Measurements from ENCODE around the gene ZBTB40.

The ZBTB40 gene

GRCh38 chr1:22451702-22452480 is at the start of gene ZBTB40:
Gene ZBTB40, plus strand, starts transcription at chr1:22451851. Its CDS starts 38,098 bp downstream, at chr1:22489949.
- peak; percentile 80 to 87 for DNase-seq (ENCODE audit: low read depth in 2 of 2, low spot score in 1 of 2)

DNA sequence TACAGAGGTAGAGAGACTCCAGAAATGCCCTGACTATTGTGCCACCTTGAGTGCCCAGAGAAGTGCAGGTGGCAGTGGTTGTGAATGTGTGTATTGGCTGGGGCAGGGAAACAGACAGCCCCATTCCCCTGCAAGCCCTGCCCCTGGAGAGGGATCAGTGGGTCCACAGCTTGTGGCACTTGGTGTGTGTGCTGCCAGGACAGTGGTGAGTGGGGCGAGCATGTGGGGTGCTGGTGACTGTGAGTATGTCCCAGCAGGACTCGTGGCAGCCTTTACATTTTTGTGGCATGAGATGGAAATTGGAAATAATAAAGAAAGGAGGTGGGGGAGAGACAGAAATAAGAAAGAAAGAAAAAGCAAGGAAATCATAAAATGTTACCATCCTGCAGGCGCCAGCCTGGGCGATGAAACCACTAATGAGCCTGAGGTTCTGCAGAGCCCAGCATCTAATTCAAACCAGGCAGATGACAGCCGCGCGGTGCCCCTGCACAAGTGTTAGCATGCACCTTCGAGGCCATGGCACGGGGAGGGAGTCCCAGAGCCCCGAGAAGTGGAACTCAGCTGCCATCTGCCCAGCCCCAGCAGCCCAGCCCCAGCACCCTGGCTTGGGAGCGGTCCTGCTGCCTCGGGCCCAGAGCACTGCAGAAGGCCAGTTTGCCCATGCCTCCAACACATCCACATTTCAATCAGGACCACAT is 49.1 kb upstream of the ZBTB40 start:
- DNase-seq (ENCODE audit: low read depth in 2 of 2, low spot score in 1 of 2), result no peak

DNA sequence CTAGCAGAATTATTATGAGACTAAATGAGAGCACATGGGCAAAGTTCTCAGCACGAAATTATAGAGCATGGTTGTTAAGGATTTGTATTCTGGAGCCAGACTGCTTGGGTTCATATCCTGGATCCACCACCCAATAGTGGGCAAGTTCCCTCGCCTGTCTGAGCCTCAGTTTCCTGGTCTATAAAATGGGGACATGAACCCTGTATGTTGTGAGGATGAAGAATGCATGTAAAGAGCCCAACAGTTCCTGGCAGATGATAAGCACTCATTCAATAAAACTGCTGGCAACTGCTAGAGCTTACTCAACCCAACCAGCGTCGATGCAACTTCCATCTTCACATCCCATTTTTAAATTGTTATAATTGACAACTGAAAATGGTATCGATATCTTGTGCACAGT is 47.2 kb upstream of the ZBTB40 start:
- no peak for DNase-seq (ENCODE audit: low read depth in 2 of 2, low spot score in 1 of 2)

DNA sequence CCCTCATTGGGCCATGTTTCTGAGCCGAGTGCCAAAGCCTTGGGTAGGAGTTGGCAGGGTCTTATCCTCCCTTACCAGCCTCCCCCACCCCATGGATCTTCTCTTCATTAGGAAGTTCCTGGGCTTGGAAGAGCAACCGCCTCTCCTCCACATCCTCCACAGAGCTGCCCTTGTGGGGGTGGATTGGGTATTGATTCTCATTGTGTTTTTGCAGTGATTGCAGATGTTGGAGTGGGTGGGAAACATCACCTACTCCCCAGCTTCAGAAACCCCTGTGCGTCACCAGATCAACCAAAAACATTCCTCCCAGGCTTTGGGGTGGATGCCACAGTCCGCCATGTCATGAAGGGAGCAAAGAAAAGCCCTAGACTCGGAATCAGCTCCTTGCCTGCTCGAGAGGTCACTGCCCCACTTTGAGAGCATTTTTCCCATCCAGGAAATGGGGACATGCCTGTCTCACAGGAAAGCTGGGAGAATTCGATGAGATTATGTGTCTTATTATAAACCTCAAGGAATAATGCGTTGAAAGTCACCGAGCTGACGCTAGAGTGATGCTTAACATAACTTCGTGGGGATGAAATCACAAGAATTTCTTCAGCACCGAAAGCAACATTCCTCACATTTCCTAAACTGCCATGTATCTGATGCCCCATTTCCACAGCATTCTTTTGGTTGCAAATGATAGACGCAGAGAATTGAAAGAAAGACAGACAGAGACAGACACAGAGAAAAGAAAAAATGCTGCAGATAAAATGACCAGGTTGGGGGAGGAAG is 44.7 kb upstream of the ZBTB40 start:
- no peak for DNase-seq (ENCODE audit: low read depth in 2 of 2, low spot score in 1 of 2)

DNA sequence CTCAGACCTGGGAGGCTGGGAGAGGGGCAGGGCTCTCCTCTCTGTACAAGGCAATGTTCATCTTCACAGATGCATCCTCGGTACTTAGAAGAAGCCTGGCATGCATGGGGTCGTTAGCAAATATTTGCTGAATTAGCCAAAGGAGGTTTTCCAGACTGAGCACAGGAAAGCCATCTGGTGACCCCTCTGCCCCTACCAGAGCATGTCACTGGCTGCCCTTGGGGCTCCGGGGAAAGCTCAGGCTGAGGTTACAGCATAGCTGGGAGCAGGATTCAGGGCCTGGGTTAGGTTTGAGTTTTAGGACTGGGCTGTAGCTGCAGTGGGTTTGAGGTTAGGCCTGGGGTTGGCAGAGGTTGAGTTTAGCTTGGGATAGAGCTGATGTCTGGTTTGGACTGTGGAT is 43.4 kb upstream of the ZBTB40 start:
- DNase-seq (ENCODE audit: low read depth in 2 of 2, low spot score in 1 of 2), result no peak

DNA sequence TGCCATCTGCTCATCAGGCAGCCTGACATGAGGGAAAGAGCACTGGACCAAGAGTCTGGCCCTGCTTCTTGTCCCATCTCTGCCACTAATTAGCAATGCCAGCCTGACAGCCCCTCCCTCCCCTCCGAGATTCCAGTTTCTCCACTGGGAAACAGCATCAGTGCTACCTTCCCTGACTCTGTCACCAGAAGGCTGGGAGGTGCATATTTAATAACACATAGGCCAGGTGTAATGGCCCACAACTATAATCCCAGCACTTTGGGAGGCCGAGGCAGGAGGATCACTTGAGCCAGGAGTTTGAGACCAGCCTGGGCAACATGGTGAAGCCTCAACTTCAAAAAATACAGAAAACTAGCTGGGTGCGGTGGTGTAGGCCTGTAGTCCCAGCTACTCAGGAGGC is 41.2 kb upstream of the ZBTB40 start:
- DNase-seq (ENCODE audit: low read depth in 2 of 2, low spot score in 1 of 2), result no peak

DNA sequence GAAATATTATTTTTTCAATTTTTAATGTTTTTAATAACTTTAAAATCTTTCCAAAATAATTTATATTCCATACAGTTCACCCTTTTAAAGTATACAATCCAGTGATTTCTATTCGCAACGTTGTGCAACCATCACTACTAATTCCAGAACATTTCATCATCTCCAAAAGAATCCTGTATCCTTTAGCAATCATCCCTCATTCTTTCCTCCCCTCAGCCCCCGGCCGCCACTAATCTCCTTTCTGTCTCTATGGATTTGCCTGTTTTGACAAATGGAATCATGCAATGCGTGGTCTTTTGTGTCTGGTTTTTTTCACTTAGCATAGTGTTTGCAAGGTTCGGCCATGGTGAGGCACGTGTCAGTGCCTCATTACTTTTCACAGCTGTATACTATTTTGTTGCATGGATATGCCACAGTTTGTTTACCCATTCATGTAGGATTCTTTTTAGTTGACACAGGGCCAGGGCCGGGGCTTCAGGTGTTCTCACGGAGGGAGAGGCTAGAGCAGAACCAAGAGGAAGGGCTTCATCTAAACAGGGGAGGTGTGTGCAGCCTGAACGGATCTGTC is 40.6 kb upstream of the ZBTB40 start:
- DNase-seq (ENCODE audit: low read depth in 2 of 2, low spot score in 1 of 2), result no peak

DNA sequence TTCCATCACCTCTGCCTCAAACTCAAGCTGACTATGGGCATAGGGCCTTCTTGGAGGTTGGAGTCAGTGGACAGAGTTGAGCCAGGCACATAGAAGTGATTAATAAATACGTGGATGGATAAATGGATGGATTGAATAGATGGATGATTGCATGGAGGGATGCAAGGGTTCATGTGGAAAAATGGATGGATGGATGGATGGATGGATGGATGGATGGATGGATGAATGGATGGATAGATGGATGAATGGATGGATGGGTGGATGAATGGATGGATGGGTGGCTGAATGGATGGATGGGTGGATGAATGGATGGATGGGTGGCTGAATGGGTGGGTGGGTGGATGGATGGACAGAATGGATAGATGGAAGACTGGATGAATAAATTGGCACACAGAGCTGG is 40.1 kb upstream of the ZBTB40 start:
- no peak for DNase-seq (ENCODE audit: low read depth in 2 of 2, low spot score in 1 of 2)

- no peak for DNase-seq (ENCODE audit: low read depth in 2 of 2, low spot score in 1 of 2)
These were observed 38.5 kb upstream of the ZBTB40 start for GRCh38 chr1:22412932-22413727.

DNA sequence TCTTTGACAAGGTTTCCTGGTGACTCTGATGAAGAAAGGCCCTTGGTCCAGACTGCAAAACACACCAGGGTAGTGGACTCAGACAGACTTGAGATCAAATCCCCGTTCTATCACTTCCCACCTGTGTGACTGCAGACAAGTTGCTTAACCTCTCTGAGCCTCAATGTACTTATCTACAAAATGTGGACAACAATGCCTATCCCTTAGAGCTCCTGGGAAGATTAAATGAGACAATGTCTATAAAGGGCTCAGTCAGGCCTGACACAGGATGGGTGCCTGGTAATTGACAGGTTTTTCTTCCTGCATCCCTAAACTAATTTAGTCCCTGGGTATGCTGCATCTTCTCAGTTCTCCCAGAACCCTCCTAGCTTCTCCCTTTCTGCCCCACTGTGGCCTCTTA is 37.9 kb upstream of the ZBTB40 start:
- no peak for DNase-seq (ENCODE audit: low read depth in 2 of 2, low spot score in 1 of 2)

GRCh38 chr1:22414244-22414751 is 37.4 kb upstream of the ZBTB40 start:
- no peak for DNase-seq (ENCODE audit: low read depth in 2 of 2, low spot score in 1 of 2)

- no peak for DNase-seq (ENCODE audit: low read depth in 2 of 2, low spot score in 1 of 2)
These were observed 36.2 kb upstream of the ZBTB40 start for GRCh38 chr1:22415489-22415888.

DNA sequence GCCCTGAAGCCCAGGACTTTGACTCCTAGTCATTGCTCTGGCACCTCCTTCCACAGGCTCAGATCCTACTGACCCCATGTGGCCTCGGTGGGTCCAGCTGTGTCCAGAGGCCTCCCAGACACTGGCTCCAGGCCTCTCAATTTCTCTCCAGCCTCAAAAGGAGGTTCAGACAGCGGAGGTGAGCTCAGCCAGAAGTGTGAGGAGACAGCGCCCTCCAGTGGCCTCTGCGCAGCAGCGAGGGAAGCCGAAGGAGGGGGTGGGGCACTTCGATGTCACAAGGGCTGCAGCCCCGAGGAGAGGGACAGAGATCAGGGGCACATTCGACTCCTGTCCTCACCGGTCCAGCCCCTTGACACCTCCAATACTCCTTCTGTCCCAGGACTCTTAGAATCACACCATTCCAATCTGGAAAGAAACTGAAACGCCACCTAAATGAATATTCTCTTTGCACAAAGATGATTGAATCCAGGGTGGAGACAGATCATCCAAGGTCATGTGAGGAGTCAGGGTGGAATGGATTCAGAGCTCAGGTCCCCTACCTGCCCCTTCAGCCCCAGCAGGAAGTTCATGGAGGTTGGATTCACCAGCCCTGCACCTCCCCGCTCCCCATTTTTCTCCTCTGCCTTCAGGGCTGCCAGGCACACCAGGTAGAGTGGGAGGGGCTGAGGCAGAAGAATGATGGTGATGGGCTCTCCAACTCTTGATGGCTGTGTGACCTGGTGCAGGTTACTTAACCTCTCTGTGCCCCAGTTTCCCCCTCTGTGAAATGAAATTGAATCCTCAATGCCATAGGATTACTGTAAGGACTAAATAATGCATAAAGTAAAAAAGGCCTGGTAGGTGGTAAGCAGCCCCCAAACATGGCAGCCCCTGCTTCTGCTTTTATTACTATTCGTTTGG is 34.8 kb upstream of the ZBTB40 start:
- peak; percentile 26 to 55 for DNase-seq (ENCODE audit: low read depth in 2 of 2, low spot score in 1 of 2)

GRCh38 chr1:22417466-22417865 is 34.2 kb upstream of the ZBTB40 start:
- DNase-seq (ENCODE audit: low read depth in 2 of 2, low spot score in 1 of 2), result no peak

DNA sequence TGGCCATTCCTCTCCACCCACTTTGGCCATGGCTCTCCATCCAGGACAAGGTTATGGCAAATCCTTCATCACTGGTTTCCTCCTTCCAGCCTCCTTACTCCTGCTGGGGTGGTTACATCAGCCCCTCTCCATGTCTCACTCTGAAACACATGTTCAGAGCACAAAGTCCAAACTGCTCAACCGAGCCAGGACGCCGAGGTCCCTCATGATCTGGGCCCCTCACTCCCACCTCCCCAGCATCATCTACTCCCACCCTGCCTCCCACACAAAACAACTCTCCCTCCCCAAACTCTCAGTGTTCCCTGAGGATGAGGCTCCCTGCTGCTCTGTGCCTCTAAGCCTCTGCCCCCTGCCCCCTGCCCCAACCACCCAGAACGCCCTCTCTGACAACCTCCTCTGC is 33.3 kb upstream of the ZBTB40 start:
- no peak for DNase-seq (ENCODE audit: low read depth in 2 of 2, low spot score in 1 of 2)

GRCh38 chr1:22418933-22419382 is 32.7 kb upstream of the ZBTB40 start:
- DNase-seq (ENCODE audit: low read depth in 2 of 2, low spot score in 1 of 2), result no peak

DNA sequence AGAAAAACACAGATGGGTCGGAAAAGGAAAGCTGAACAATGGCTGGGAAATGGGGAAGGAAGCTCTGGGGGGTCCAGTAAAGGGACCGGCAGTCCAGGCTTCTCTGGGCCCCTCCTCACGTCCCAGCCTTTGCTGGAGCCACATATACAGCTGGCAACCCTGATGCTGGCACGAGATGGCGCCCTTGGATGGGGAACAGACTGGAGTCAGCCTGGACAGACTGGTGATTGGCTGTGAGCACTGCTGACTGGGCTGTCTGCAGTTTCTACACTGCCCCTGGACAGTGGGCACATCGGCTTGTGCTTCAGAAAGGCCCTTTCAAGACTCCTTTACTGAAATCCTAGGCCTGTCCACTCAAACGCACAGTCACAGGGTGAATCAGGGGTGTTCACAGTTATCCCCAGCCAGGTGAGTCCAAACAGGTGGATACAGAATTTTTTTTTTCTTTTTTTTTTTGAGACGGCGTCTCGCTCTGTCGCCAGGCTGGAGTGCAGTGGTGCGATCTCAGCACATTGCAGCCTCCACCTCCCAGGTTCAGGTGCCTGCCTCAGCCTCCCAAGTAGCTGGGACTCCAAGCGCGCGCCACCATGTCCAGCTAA is 31.1 kb upstream of the ZBTB40 start:
- DNase-seq (ENCODE audit: low read depth in 2 of 2, low spot score in 1 of 2), result no peak

DNA sequence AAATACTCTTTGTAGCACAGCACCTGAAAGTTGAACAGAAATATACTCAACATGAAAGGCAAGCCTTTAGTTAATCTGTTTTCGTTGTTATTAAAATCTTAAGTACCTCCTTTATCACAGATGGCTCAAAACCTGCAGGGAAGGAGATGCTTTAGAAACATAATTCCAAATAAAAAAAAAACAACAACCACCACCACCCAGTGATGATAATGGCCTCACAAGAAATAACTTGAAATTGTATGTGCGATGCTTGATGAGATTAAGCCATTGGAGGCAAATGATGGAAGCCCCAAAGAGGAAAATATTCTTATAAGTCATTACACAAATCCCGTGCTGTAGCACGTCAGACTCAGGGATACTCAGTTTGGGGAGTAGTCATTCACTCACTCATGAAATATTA is 24.9 kb upstream of the ZBTB40 start:
- DNase-seq (ENCODE audit: low read depth in 2 of 2, low spot score in 1 of 2), result no peak

GRCh38 chr1:22428672-22429071 is 23.0 kb upstream of the ZBTB40 start:
- DNase-seq (ENCODE audit: low read depth in 2 of 2, low spot score in 1 of 2), result no peak
